ENCODE results near the gene ATP6V1B1.

DNA sequence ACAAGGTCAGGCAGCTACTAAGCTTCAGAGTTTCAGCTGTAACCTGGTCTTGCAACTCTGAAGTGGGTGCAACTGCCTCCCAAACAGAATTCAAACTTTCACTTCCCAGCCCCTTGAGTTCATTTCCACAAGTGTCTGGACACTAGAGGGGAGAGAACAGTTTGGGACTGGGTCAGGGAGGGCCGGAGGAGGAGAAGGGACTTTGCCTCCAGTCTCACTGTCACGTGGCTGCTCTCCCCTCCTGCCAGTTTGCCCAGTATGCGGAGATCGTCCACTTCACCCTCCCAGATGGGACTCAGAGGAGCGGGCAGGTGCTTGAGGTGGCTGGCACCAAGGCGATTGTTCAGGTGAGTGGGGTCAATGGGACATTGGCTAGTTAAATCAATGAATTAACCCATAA is 22.1 kb downstream of the ATP6V1B1 start:
- TF ChIP-seq, protein P1, sequence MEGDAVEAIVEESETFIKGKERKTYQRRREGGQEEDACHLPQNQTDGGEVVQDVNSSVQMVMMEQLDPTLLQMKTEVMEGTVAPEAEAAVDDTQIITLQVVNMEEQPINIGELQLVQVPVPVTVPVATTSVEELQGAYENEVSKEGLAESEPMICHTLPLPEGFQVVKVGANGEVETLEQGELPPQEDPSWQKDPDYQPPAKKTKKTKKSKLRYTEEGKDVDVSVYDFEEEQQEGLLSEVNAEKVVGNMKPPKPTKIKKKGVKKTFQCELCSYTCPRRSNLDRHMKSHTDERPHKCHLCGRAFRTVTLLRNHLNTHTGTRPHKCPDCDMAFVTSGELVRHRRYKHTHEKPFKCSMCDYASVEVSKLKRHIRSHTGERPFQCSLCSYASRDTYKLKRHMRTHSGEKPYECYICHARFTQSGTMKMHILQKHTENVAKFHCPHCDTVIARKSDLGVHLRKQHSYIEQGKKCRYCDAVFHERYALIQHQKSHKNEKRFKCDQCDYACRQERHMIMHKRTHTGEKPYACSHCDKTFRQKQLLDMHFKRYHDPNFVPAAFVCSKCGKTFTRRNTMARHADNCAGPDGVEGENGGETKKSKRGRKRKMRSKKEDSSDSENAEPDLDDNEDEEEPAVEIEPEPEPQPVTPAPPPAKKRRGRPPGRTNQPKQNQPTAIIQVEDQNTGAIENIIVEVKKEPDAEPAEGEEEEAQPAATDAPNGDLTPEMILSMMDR (IDR thresholded peaks at IDR 0.05) = no peak
- TF ChIP-seq ZFX (IDR thresholded peaks at IDR 0.05; ENCODE audit: borderline replicate concordance) = no peak
